Prostate gland (tissue), 2 donors: ENCODE results near the gene RASGRF2.

Experiments used
- POLR2A ChIP-seq: fragments of 450-650 bp; IDR thresholded peaks from one replicate; pipeline ENCODE4 v1.6.1; 2016; ENCODE audit warnings: antibody characterized with exemption, mild to moderate bottlenecking
- POLR2AphosphoS5 ChIP-seq: sonication (generic); formaldehyde crosslinking; IDR thresholded peaks from one replicate; pipeline ENCODE4 v1.6.1; 2017; ENCODE audit warnings: antibody characterized with exemption
- TF ChIP-seq, protein P1 (sequence below), 4 experiments: fragments of 200-600 bp in 2 of 4; fragments of 450-650 bp in 2 of 4; sonication (generic) in 2 of 4; IDR thresholded peaks; 1 replicate in 3 of 4; 2 replicates in 1 of 4; pipeline ENCODE4 v1.5.1; 2016 to 2019; ENCODE audit warnings: antibody characterized with exemption in 4 of 4, mild to moderate bottlenecking in 2 of 4, moderate library complexity in 2 of 4

DNA sequence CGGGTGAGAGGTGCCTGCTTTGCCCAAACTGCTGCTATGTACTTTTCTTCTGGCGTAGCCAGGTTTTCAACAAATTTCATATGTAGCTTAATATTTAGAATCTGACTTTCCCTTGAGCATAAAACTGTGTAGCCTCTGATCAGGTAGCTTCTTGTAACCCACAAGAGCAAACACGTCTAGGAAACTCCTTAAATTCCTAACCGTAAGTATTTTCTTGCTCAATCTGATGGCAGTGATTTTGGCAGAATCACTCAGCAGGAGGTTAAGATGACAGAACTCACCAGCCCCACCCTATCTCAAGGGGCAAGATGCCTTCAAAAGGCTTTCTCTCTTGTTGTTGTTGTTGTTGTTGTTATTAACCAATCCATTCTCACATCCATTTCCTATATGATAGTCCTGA, 293.7 kb downstream of the RASGRF2 start:
- TF ChIP-seq, protein P1, sequence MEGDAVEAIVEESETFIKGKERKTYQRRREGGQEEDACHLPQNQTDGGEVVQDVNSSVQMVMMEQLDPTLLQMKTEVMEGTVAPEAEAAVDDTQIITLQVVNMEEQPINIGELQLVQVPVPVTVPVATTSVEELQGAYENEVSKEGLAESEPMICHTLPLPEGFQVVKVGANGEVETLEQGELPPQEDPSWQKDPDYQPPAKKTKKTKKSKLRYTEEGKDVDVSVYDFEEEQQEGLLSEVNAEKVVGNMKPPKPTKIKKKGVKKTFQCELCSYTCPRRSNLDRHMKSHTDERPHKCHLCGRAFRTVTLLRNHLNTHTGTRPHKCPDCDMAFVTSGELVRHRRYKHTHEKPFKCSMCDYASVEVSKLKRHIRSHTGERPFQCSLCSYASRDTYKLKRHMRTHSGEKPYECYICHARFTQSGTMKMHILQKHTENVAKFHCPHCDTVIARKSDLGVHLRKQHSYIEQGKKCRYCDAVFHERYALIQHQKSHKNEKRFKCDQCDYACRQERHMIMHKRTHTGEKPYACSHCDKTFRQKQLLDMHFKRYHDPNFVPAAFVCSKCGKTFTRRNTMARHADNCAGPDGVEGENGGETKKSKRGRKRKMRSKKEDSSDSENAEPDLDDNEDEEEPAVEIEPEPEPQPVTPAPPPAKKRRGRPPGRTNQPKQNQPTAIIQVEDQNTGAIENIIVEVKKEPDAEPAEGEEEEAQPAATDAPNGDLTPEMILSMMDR (IDR thresholded peaks at IDR 0.05), result no peak
- TF ChIP-seq POLR2AphosphoS5 (no peak), POLR2A (no peak)
